ENCODE data around the gene LRRC7. TPM values are rescaled to one million over a fixed set of nuclear protein-coding genes. Genes with fewer than 3 reads are reported as not detected.

Gene LRRC7
- total and polyA plus RNA-seq, 5 donors from 2014 or later, result 0.07 to 0.15 (median 0.15) TPM; not detected in 2

DNA sequence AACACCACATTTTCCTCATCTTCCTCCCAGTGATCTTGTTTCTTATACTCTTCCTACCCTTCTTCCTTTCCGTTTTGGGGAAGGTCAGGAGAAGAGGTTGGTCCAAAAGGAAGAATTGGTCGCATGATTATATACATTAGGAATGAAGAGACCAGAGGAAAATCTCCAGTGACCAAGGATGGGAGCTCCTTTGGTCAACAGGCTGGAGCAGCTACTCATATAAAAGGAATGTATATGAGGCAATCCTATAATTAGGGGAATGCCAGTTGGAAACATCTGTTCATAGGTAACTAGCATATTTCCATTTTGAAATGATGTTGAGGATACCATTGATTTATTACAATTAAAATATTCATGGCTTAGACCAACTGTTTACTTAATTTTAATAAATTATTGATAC lies 523.2 kb downstream of the LRRC7 start:
- no peak overlapping the region for H3K27ac Mint-ChIP-seq
- peaks cover 0 to 1% (median 0%) of the 10 kb centered on the region in 7 donors for H3K9me3 Mint-ChIP-seq
- no peaks in the 10 kb centered on the region for H3K4me1 Mint-ChIP-seq
- H3K27me3 Mint-ChIP-seq, result peaks cover 5% of the 10 kb centered on the region
- H3K4me1 ChIP-seq (ENCODE audit: control insufficient read depth, insufficient read depth, low read length, poor library complexity, severe bottlenecking), result no peaks in the 10 kb centered on the region
- no peak overlapping the region for H3K27ac ChIP-seq (ENCODE audit: insufficient read depth, low read length, poor library complexity, severe bottlenecking)
- H3K4me3 Mint-ChIP-seq, result no peak overlapping the region
- H3K36me3 ChIP-seq (ENCODE audit: control insufficient read depth, insufficient read depth, low read length), result no peaks in the 10 kb centered on the region
- no peak overlapping the region for H3K4me3 ChIP-seq (ENCODE audit: low read depth, low read length)
- H3K27me3 ChIP-seq (ENCODE audit: control insufficient read depth, insufficient read depth, low read length), result peaks cover 7% of the 10 kb centered on the region
- no peak for DNase-seq
- H3K9me3 ChIP-seq (ENCODE audit: control insufficient read depth in 2 of 2, low read length in 2 of 2), result no peaks in the 10 kb centered on the region
- no peak for ATAC-seq (ENCODE audit: low read depth in 2 of 2)
- no peaks in the 10 kb centered on the region for H3K36me3 Mint-ChIP-seq

DNA sequence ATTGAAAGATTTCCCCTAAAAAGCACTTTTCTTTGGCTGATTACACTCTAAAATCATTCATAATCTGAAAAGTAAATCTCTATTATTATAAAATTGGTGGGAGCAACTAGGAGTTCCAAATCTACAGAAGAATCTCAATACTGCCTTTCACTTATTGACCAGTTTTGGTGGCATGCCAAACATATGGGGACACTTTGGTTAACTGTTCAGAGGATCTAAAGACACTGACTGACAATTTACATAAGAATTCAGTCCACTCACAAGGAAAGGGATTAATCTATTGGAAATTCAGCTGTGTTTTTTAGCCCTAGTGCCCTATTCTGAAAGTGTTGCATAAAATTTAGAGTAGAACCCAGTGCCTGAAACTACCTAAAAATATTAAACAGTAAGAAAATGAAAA lies 524.1 kb downstream of the LRRC7 start:
- no peak for ATAC-seq (ENCODE audit: low read depth in 2 of 2)
- peaks cover 0 to 1% (median 0%) of the 10 kb centered on the region in 7 donors for H3K9me3 Mint-ChIP-seq

DNA sequence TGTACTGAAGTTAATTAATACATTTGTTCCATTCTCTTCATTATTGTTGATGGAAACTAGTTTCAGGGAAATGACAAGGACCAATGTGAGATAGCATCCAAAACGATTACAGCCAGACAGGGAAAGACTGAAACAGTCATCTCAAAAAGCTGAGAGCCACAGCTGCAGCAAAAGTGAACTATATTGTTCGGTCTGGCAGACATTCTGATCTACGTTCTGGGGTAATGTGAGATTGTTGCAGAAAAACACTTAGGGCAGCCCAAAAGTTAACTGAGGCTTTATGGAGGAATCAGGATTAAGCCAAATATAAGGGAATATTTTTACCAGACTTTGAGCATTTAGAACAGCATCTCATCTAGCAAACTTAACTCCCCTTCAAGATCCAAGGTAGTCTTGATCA lies 524.8 kb downstream of the LRRC7 start:
- peaks cover 5% of the 10 kb centered on the region for H3K27me3 Mint-ChIP-seq
- Histone ChIP-seq H3K36me3 (ENCODE audit: control insufficient read depth, insufficient read depth, low read length) (no peaks in the 10 kb centered on the region), H3K4me3 (ENCODE audit: low read depth, low read length) (no peak overlapping the region), H3K27ac (ENCODE audit: insufficient read depth, low read length, poor library complexity, severe bottlenecking) (no peak overlapping the region), H3K27me3 (ENCODE audit: control insufficient read depth, insufficient read depth, low read length) (peaks cover 7% of the 10 kb centered on the region), H3K4me1 (ENCODE audit: control insufficient read depth, insufficient read depth, low read length, poor library complexity, severe bottlenecking) (no peaks in the 10 kb centered on the region), H3K9me3 (ENCODE audit: control insufficient read depth in 2 of 2, low read length in 2 of 2) (no peaks in the 10 kb centered on the region)
- no peak for DNase-seq
- H3K4me1 Mint-ChIP-seq, result no peaks in the 10 kb centered on the region
- H3K9me3 Mint-ChIP-seq, result peaks cover 0 to 2% (median 0%) of the 10 kb centered on the region in 7 donors
- no peak for ATAC-seq (ENCODE audit: low read depth in 2 of 2)
- no peak overlapping the region for H3K27ac Mint-ChIP-seq
- no peaks in the 10 kb centered on the region for H3K36me3 Mint-ChIP-seq
- no peak overlapping the region for H3K4me3 Mint-ChIP-seq

More for the DNA sequence above, 524.1 kb downstream of the LRRC7 start:
- no peak for DNase-seq
- no peaks in the 10 kb centered on the region for H3K36me3 ChIP-seq (ENCODE audit: control insufficient read depth, insufficient read depth, low read length)
- peaks cover 7% of the 10 kb centered on the region for H3K27me3 ChIP-seq (ENCODE audit: control insufficient read depth, insufficient read depth, low read length)
- Mint-ChIP-seq H3K27ac (no peak overlapping the region), H3K4me3 (no peak overlapping the region), H3K4me1 (no peaks in the 10 kb centered on the region), H3K27me3 (peaks cover 5% of the 10 kb centered on the region), H3K36me3 (no peaks in the 10 kb centered on the region)
- H3K27ac ChIP-seq (ENCODE audit: insufficient read depth, low read length, poor library complexity, severe bottlenecking), result no peak overlapping the region
- H3K4me3 ChIP-seq (ENCODE audit: low read depth, low read length), result no peak overlapping the region
- no peaks in the 10 kb centered on the region for H3K9me3 ChIP-seq (ENCODE audit: control insufficient read depth in 2 of 2, low read length in 2 of 2)
- H3K4me1 ChIP-seq (ENCODE audit: control insufficient read depth, insufficient read depth, low read length, poor library complexity, severe bottlenecking), result no peaks in the 10 kb centered on the region

DNA sequence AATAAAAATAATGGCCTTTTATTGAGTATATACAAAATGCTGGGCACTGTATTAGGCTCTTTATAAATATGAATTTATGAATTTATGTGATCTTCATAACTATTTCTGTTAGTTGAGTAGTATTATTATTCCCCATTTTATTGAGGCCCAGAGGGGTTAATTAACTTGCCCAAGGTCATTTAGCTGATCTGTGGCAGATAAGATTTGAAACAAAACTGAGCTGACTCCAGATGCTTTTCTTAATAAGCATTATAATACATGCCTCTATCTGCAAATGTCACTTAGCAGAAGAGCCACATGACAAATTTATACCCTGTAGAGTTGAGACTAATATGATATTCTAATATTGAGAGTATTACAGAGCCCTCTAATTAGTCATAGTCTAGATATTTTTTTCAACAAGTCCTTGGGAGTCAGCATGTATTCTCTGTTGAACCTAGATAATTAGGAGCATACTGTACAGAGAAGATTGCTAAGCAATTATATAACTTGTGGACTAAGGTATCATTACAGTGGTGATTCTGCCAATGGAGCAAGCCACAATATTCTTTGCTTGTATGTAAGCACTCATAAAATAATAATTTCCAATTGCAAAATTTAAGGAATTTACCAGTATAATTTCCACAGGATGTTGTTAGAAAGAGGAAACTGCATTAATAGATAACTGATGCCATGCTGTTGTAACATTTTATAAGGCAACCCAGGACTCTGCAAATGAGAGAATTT lies 525.7 kb downstream of the LRRC7 start:
- Mint-ChIP-seq H3K9me3 (peaks cover 0 to 4% (median 0%) of the 10 kb centered on the region in 7 donors), H3K27me3 (peaks cover 5% of the 10 kb centered on the region), H3K4me3 (no peak overlapping the region), H3K36me3 (no peaks in the 10 kb centered on the region), H3K27ac (no peak overlapping the region), H3K4me1 (no peaks in the 10 kb centered on the region)
- Histone ChIP-seq H3K4me3 (ENCODE audit: low read depth, low read length) (no peak overlapping the region), H3K27ac (ENCODE audit: insufficient read depth, low read length, poor library complexity, severe bottlenecking) (no peak overlapping the region), H3K27me3 (ENCODE audit: control insufficient read depth, insufficient read depth, low read length) (peaks cover 7% of the 10 kb centered on the region), H3K36me3 (ENCODE audit: control insufficient read depth, insufficient read depth, low read length) (no peaks in the 10 kb centered on the region), H3K4me1 (ENCODE audit: control insufficient read depth, insufficient read depth, low read length, poor library complexity, severe bottlenecking) (no peaks in the 10 kb centered on the region), H3K9me3 (ENCODE audit: control insufficient read depth in 2 of 2, low read length in 2 of 2) (no peaks in the 10 kb centered on the region)
- DNase-seq (no peak), ATAC-seq (ENCODE audit: low read depth in 2 of 2) (no peak)

DNA sequence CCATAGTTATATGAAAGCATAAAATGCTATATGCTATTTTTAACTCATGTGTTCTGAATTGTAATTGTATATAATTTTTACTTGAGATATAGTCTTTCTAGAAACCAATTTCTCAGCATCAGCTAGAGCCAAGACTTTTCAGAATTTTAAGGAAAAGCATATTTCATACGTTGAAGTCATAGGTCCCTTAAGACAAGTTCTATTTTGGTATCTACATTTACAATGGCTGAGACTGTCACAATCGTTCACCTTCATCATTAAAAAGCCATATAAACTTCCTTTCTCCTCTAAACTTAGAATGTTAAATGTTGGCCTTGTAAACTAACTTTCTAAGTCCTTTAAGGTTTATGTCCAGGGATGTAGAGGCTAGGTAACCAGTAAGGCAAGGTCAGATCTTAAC lies 533.5 kb downstream of the LRRC7 start:
- peaks cover 0 to 3% (median 0%) of the 10 kb centered on the region in 7 donors for H3K9me3 Mint-ChIP-seq
- H3K9me3 ChIP-seq (ENCODE audit: control insufficient read depth in 2 of 2, low read length in 2 of 2), result no peaks in the 10 kb centered on the region
- H3K4me3 Mint-ChIP-seq, result no peak overlapping the region
- ATAC-seq (ENCODE audit: low read depth in 2 of 2) (no peak), DNase-seq (no peak)
- H3K4me3 ChIP-seq (ENCODE audit: low read depth, low read length), result no peak overlapping the region
- no peak overlapping the region for H3K27ac Mint-ChIP-seq
- no peaks in the 10 kb centered on the region for H3K27me3 ChIP-seq (ENCODE audit: control insufficient read depth, insufficient read depth, low read length)
- no peaks in the 10 kb centered on the region for H3K36me3 Mint-ChIP-seq
- H3K4me1 ChIP-seq (ENCODE audit: control insufficient read depth, insufficient read depth, low read length, poor library complexity, severe bottlenecking), result no peaks in the 10 kb centered on the region
- H3K27me3 Mint-ChIP-seq, result peaks cover 12% of the 10 kb centered on the region
- H3K36me3 ChIP-seq (ENCODE audit: control insufficient read depth, insufficient read depth, low read length), result no peaks in the 10 kb centered on the region
- H3K4me1 Mint-ChIP-seq, result no peaks in the 10 kb centered on the region
- no peak overlapping the region for H3K27ac ChIP-seq (ENCODE audit: insufficient read depth, low read length, poor library complexity, severe bottlenecking)

DNA sequence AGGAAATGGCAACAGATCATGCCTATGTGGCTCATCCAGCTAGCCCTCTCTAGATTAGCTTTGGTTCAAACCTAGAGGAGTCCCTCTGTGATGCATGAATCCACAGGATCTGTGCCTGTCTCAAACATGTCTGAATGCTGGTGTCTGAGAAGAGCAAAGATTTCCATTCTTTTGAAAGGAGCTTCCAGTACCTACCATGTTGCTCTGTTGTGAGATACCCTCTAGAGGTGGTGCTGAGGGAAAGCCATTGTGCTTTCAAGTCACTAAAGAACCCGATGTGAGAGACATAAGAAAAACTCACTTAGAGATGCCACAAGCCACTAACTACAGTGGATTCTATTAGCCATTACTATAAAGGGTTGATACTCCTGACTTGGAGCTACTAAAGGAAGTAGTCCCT lies 534.1 kb downstream of the LRRC7 start:
- no peak for DNase-seq
- Mint-ChIP-seq H3K4me3 (no peak overlapping the region), H3K4me1 (no peaks in the 10 kb centered on the region)

DNA sequence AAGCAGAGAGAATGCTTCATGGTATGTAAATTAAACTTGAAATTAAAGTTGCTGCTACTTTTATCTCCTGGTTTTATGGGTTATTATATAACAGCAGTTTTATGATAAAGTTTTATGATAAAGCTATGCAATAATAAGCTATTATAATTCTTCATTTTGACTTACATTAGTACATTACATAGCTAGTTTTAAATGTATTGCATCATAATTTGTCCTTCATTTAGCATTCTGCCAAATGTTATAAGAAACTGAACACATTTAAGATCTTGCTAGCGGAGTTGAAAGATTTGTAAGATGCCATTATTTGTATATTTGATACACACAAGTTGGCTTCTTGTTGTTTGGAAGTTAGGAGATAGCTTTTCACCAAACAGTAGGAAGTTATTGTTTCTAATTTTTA lies 536.0 kb downstream of the LRRC7 start:
- Mint-ChIP-seq H3K27me3 (peaks cover 16% of the 10 kb centered on the region), H3K36me3 (no peaks in the 10 kb centered on the region), H3K9me3 (no peaks in the 10 kb centered on the region), H3K4me1 (no peaks in the 10 kb centered on the region), H3K4me3 (no peak overlapping the region), H3K27ac (no peak overlapping the region)
- Histone ChIP-seq H3K27ac (ENCODE audit: insufficient read depth, low read length, poor library complexity, severe bottlenecking) (no peak overlapping the region), H3K9me3 (ENCODE audit: control insufficient read depth in 2 of 2, low read length in 2 of 2) (no peaks in the 10 kb centered on the region), H3K27me3 (ENCODE audit: control insufficient read depth, insufficient read depth, low read length) (no peaks in the 10 kb centered on the region), H3K4me3 (ENCODE audit: low read depth, low read length) (no peak overlapping the region), H3K36me3 (ENCODE audit: control insufficient read depth, insufficient read depth, low read length) (no peaks in the 10 kb centered on the region), H3K4me1 (ENCODE audit: control insufficient read depth, insufficient read depth, low read length, poor library complexity, severe bottlenecking) (no peaks in the 10 kb centered on the region)
- DNase-seq, result no peak
- ATAC-seq (ENCODE audit: low read depth in 2 of 2), result no peak

More for the DNA sequence above, 534.1 kb downstream of the LRRC7 start:
- Histone ChIP-seq H3K36me3 (ENCODE audit: control insufficient read depth, insufficient read depth, low read length) (no peaks in the 10 kb centered on the region), H3K27me3 (ENCODE audit: control insufficient read depth, insufficient read depth, low read length) (no peaks in the 10 kb centered on the region), H3K9me3 (ENCODE audit: control insufficient read depth in 2 of 2, low read length in 2 of 2) (no peaks in the 10 kb centered on the region), H3K4me1 (ENCODE audit: control insufficient read depth, insufficient read depth, low read length, poor library complexity, severe bottlenecking) (no peaks in the 10 kb centered on the region), H3K4me3 (ENCODE audit: low read depth, low read length) (no peak overlapping the region), H3K27ac (ENCODE audit: insufficient read depth, low read length, poor library complexity, severe bottlenecking) (no peak overlapping the region)
- H3K9me3 Mint-ChIP-seq, result peaks cover 0 to 3% (median 0%) of the 10 kb centered on the region in 7 donors
- H3K36me3 Mint-ChIP-seq, result no peaks in the 10 kb centered on the region
- peaks cover 14% of the 10 kb centered on the region for H3K27me3 Mint-ChIP-seq
- no peak for ATAC-seq (ENCODE audit: low read depth in 2 of 2)
- H3K27ac Mint-ChIP-seq, result no peak overlapping the region

DNA sequence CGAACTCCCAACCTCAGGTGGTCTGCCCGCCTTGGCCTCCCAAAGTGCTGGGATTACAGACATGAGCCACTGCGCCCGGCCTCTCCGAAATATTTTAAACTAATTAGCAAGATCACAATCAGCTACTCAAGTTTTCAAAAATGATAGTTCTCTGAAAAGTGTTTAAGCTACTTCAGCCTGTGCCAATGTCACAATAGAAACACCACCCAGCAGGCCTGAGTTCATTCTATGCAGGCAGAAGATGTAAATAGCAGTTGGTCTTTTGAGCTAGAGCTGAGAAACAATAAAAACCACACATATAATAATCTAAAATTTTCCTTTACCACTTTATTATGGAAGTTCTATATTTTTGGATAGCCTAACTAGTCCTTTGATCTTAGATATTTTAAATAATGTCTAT lies 541.5 kb downstream of the LRRC7 start:
- Mint-ChIP-seq H3K27ac (no peak overlapping the region), H3K36me3 (no peaks in the 10 kb centered on the region), H3K27me3 (peaks cover 4% of the 10 kb centered on the region), H3K4me3 (no peak overlapping the region), H3K9me3 (no peaks in the 10 kb centered on the region), H3K4me1 (no peaks in the 10 kb centered on the region)
- Histone ChIP-seq H3K4me3 (ENCODE audit: low read depth, low read length) (no peak overlapping the region), H3K4me1 (ENCODE audit: control insufficient read depth, insufficient read depth, low read length, poor library complexity, severe bottlenecking) (no peaks in the 10 kb centered on the region), H3K27ac (ENCODE audit: insufficient read depth, low read length, poor library complexity, severe bottlenecking) (no peak overlapping the region), H3K36me3 (ENCODE audit: control insufficient read depth, insufficient read depth, low read length) (no peaks in the 10 kb centered on the region), H3K27me3 (ENCODE audit: control insufficient read depth, insufficient read depth, low read length) (no peaks in the 10 kb centered on the region), H3K9me3 (ENCODE audit: control insufficient read depth in 2 of 2, low read length in 2 of 2) (no peaks in the 10 kb centered on the region)
- DNase-seq (no peak), ATAC-seq (ENCODE audit: low read depth in 2 of 2) (no peak)

All from CD4-positive, CD25-positive, alpha-beta regulatory T cell (primary cell).